Measurements from ENCODE around the gene GH2.
"Not testable (repeated sequence)": the region's sequence is repeated elsewhere in the genome, so short reads cannot be mapped to it uniquely, and the experiment has no call there.

Gene GH2

DNA sequence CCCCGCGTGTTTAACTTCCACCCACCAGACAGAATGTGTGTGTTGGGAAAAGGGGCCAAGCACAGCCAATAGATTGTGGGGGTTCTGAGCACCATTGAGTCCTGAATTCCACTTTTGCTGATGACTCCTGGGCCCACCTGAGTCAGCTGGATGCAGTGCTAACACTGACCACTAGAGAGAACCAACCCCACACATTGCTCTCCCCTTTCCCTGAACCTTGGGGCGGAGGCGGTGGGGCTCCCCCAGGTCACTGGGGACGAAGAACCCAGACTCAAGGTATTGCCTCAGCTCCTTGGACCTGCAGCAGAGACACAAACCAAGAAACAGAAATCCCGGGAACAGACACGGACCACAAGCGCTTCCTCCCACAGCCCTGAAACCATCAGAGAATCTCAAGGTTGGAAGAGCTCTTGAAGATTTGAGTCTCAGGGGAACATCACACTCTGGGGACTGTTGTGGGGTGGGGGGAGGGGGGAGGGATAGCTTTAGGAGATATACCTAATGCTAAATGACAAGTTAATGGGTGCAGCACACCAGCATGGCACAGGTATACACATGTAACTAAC is 7.6 kb downstream of the GH2 start:
- DNase-seq (ENCODE audit: low read depth, low spot score) = not testable (repeated sequence)

DNA sequence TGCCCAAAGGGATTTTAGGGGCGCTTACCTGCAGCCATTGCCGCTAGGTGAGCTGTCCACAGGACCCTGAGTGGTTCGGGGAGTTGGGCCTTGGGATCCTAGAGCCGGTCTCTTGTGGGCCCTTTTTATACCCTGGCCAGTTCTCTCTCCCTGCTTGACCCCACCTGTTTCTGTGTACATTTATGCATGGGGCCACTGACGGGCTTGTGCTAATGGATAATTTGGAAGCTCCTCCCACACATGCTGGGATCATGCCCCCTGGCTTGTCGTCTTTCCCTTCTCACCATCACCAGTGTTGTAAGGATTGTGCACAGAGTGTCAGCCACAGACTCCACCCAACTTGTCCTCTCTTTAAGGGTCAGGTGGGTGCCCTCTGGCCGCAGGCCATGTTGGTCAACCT is 8.2 kb downstream of the GH2 start, which contains the start of gene CSH2:
CSH2 (minus strand) TSS at position 101 of the 400 bp plus-strand sequence; CDS start at position 38, 63 bp downstream.
- not testable (repeated sequence) for DNase-seq (ENCODE audit: low read depth, low spot score)

DNA sequence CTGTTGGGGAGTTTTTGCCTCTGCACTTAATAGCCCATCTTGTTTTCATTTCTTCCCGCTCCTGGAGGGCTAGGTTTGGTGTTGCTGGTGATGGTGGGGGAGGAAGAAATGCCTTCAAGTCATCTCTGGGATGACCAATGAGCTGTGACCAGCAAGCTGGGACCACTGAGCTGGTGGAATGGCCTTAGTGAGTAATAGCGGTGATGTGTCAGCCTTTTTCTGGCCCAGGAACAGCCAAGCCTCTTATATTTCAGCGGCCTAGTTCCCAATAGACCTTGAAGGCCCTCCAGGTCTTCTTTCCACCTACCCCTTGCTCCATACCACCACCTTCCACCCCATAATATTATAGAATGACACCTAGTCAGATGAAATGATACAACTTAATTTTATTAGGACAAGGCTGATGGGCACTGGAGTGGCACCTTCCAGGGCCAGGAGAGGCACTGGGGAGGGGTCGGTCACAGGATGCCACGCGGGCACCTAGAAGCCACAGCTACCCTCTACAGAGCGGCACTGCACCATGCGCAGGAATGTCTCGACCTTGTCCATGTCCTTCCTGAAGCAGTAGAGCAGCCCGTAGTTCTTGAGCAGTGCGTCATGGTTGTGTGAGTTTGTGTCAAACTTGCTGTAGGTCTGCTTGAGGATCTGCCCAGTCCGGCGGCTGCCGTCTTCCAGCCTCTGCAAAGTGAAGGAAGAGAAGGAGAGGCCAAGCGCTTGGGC is 9.9 kb downstream of the GH2 start:
- not testable (repeated sequence) for DNase-seq (ENCODE audit: low read depth, low spot score)

DNA sequence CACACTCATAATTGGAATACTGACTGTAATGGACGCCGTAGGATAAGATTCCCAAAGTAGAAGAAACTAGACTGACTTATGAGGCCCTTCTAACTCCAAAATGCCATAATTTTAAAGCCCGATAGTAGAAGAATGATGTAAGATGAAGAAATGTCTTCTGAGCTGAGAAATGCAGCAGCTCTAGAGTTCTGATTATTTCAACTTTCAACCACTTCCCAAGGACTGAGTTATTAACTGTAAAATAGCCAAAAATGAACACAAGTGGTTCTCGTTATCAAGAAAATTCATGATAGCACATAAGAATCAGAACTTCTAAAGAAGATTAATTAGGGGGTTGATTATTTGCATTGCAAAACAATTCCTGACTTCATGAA is 11.5 kb downstream of the GH2 start:
- DNase-seq (ENCODE audit: low read depth, low spot score) = not testable (repeated sequence)

DNA sequence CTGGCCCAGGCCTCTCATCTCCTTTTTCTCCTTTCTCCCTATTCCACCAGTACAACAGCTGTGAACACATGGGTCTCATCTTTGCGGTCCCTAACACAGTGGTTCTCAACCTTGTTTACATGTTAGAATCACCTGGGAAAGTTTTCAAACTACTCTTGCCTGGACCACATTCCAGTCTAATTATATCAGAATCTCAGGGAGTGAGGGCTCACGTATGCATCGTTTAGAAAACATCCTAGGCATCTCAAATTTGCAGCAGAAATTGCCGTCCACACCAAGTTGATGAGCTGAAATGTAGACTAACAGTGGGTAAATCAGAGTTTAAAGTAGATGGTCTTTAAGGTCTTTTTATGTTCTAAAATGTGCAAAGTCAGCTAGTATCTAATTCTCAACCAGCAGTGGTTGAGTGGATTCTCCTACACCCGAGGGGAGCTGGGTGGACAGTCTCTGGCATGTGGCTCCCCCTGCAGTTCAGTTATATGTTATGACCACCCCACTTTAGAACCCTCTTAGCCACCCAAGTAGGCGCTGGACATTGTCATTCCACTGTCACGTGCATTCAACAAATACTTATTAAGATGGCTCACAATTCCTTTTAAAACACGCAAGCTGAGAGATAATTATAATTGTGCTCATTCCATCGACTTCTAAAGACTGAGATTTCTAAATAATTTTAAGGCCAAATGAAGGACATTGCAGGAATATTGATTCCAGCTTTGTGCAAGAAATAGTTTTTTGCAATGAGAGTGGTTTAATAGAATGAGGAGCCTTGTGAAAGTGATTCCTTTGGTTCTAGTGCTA is 12.1 kb downstream of the GH2 start:
- not testable (repeated sequence) for DNase-seq (ENCODE audit: low read depth, low spot score)

DNA sequence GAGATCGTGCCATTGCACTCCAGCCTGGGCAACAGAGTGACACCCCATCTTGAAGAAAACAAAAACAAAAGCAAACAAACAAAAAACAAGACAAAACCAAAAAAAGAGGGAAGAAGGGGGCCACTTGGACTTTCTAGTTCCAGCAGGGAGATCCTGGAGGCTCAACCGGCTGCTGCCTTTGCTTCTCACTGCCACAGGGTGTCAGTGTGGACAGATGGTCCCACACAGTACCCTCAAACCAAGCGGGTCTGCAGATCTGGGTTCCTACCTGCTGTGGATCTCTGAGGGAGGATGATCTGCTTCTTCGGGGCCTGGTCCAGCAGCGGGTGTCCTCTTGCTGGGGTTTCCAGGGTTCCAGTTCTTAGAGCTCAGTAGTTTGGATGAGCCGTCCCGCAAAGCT is 15.1 kb downstream of the GH2 start:
- DNase-seq (ENCODE audit: low read depth, low spot score) = not testable (repeated sequence)

DNA sequence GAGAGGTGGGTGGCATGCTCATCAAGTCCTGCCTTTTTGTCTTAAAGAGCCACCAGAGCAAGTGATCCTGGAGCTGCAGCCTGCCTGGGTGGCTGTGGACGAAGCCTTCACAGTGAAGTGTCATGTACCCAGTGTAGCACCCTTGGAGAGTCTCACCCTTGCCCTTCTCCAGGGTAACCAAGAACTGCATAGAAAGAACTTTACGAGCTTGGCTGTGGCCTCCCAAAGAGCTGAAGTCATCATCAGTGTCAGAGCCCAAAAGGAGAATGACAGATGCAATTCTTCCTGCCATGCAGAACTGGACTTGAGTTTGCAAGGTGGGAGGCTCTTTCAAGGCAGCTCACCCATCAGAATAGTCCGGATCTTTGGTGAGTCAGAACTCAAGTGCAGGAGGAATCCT is 22.5 kb downstream of the GH2 start:
- DNase-seq (ENCODE audit: low read depth, low spot score) = no peak

DNA sequence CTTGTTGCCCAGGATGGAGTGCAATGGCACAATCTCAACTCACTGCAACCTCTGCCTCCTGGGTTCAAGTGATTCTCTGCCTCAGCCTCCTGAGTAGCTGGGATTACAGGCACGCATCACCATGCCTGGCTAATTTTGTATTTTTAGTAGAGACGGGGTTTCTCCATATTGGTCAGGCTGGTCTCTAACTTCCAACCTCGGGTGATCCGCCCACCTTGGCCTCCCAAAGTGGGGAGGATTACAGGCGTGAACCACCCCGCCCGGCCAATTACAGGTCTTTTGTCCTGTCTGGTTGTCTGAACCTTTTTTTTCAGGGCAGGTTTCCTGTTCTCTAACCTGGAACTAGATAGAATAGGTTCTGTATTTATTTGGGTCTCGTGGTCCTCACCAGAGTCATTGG is 25.3 kb downstream of the GH2 start:
- DNase-seq (ENCODE audit: low read depth, low spot score) = not testable (repeated sequence)

DNA sequence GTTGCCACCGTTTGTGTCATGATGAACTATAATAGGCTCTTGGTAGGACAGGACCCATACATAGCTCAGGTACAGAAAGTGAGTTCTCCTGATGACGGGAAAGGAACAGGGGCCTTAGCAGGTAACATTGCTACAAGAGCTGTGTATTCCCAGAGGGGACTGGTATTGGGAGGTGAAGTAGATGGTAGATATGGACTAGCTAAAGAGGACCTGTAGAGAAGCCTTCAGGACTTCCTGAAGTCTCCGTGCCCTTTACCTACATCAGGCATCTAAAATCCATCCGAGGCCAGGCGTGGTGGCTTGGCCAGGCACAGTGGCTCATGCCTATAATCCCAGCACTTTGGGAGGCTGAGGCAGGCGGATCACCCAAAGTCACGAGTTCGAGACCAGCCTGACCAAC is 26.6 kb downstream of the GH2 start:
- DNase-seq (ENCODE audit: low read depth, low spot score) = no peak

DNA sequence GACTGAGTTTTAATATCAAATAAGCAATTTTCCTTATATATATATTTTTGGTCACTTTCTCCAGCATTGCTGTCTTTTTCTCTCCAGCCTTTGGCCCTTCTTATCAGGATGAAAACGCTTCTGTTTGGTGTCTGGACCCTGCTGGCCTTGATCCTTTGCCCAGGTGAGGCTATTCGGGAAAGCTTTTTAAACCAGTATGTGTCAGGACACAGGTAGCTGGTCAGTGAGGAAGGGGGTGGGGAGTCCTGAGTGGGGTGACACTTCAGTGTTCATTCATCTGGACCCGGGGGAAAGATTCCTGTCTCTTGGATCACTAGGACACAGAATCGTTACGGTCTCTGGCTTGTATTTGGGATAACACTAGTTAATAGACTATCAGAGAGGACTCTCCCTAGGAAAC is 27.0 kb downstream of the GH2 start:
- no peak for DNase-seq (ENCODE audit: low read depth, low spot score)

DNA sequence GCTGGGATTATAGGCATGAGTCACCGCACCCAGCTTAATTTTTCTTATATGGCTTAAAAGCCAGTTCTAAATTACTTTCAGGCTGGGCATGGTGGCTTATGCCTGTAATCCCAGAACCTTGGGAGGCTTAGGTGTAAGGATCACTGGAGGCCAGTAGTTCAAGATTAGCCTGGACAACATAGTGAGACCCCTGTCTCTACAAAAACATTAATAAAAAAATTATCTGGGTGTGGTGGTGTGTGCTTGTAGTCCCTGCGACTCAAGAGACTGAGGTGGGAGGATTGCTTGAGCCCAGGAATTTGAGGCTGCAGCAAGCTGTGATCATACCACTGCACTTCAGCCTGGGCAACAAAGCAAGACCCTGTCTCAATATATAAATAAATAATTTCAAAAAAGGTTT is 28.5 kb downstream of the GH2 start:
- no peak for DNase-seq (ENCODE audit: low read depth, low spot score)

DNA sequence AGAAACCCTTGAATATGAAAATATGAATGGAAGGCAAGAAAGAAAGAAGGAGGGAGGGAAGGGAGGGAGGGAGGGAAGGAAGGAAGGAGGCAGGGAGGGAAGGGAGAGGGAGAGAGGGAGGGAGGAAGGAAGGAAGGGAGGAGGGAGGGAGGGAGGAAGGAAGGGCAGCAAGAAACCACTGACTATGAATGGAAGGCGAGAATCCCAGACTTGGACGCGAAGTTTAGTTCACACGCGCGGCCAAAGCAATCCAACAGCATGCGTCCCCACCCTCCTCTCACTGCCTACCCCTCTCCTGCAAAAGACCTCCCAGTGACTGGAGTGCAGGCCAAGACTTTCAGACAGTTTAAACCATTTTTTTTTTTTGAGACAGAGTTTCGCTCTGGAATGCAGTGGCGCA is 31.3 kb downstream of the GH2 start:
- no peak for DNase-seq (ENCODE audit: low read depth, low spot score)

DNA sequence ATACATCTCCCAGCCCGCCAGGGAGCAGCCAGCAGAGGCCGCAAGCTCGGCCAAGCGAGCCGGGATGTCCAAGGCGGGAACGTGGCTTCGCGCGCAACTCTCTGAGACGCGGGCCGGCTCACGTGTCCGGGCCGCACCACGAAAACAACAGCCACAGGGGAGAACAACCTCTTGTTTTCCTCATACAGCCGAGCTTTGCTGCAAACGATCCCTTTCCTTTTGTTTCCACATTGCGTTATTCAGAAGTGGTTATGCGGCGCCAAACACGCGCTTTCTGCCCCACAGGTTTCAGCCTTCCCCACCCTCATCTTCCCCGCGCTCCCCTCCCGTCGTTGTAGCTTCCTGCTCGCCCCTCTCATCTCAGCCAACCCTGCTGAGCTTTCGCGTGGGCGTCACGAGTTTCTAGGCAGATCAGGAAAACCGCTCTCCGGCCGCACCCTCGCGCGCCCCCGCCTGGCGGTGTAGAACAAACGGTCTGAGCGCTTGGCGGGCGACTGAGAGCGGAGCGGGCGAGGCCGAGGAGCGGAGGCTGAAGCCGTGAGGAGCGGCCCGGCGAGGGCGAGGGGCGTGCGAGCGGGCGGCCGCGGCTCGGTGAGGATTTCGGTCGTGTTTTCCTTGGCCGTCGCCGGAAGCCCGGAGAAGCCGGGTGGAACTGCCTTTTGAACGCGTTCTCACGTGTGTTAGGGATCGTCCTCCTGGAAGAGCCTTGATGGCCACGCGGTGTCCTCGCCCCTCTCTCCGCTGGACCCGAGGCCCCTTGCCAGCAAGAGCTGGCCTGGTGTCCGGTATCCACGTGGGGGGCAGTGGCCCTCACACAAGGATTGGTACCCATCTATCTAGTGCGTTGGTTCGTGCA is 32.7 kb downstream of the GH2 start:
- peak; percentile 67 for DNase-seq (ENCODE audit: low read depth, low spot score)

DNA sequence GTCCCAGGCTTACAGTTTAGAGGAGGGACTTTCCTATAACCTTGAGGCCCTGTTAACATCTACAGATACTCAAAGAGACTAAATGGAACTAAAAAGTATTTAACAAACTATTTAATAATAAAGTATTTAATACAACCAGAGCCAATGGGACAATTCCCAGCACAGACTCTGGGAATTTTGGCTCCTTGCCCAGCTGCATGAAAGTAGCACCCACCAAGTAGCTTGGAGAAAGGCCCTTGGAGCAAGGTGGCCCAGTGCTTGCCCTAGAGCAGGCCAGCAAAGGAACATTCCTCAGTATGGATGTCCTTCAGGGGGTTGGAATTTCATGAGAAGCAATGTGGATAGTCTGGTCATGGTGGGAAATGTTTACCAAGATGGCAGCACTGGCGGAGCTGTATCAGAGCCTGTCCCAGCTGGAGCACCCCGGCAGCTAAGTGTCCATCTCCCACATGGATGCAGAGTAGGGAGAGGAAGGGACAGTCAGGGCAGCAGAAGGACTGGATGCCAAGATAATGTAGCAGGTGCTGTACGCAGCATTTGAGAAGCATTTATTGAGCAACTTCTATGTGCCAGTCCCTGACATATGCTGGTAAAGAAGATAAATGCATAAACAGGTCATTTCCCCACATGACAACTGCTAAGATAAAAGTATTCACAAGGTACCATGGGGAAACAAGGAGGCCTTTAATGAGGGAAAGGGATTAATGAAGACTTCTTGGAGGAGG is 34.1 kb downstream of the GH2 start:
- no peak for DNase-seq (ENCODE audit: low read depth, low spot score)

DNA sequence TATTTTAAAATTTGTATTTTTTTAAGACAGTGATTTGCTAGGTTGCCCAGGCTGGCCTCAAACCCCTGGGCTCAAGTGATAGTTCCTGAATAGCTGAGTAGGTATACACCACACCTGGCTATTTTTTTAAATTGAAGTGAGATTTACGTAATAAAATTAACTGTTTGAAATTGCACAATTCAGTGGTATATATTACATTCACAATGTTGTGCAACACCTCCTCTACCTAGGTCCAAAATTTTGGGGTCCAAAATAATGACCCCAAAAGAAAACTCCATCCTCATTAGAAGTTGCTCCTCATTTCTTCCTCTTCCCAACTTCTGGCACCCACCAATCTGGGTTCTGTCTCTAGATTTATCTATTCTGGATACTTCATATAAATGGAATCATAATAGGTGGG is 36.2 kb downstream of the GH2 start:
- no peak for DNase-seq (ENCODE audit: low read depth, low spot score)

DNA sequence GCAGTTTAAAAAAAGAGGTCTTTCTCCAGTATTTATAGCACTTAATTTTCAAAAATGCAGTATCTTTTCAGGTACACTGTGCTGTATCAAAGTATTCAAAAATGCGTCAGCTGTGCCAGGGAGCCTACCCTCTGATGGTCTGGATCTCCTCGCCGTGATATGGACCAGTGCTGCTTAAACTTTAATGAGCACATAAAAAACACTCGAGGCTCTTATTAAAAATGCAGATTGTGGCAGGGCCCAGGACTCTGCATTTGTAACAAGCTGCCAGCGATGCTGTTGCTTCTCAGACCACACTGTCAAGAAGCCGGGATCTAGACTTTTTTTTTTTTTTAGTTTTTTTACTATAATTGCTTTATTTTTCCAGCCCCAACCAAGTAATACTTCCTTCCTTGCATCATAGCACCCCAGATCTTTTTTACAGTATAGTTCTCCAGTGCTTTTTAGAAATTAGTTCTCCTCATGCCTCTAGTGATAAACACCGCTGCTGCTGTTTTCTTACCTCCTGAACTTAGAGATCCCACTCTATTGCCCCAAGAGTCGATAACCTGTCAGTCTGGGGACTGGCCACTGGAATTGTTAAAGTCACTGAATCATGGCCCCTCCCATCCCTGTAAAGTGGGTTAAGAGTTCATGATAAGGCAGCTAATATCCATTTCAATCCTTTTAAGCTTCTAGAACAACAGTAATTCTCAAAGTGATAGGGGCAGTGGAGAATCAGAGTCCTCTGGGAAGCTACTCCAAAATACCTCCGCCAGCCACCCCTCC is 37.6 kb downstream of the GH2 start:
- DNase-seq (ENCODE audit: low read depth, low spot score) = no peak

DNA sequence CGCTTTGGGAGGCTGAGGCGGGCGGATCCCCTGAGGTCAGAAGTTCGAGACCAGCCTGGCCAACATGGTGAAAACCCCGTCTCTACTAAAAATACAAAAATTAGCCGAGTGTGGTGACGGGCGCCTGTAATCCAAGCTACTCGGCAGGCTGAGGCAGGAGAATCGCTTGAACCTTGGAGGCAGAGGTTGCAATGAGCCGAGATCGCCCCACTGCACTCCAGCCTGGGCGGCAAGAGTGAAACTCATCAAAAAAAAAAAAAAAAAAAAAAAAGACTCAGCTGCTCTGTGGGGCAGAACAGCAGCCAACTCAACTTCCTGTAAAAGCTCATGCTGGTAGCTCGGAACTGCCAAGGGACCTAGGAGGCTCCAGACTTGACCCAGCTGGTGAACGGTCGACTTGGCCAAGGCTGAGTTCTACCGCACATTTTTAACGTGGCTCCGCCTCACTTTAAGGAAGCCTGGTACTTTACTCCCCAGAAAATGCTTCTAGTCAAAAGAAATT is 38.3 kb downstream of the GH2 start:
- DNase-seq (ENCODE audit: low read depth, low spot score) = not testable (repeated sequence)

DNA sequence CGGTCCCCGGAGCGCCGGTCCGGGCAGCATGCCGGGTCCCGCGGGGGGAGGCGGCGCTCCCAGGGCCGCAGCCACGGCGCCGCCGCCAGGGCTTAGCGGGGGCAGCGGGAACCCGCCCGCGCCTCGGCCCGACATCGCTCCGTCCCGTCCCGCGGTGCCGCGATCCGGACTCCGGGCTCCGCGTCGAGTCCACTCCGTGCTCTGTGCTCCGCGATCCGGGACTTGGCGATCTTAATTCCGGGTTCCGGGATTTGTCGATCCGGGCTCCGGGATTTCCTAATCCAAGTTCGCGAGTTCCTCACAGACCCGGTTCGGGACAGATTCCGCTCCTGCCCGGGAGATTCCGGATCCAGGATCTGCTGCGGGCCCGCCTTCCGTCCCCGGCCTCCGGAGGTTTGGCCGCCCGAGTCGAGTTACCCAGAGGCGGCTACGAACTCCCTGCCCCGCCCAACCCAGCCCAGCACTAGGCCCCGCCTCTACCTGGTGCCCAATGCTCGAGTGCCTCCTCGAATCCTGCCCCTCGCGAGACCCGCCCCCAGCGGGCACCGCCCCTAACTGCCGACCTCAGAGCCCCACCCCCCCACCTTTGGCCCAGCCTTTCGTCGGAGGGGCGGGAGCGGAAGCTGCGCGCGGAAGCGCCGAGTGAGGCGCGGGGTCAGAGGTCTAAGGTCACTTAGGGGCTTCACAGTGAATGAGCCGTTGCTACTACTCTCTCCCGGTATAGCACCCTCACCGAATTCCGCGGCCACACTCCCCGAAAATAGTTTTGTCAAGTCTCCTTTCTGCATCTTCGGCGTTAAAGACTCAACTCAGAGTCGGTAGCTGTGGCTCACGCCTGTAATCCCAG is 39.0 kb downstream of the GH2 start, which contains the start of gene SMARCD2:
SMARCD2 (minus strand) TSS at position 146 of the 847 bp plus-strand sequence; CDS start at position 135, 11 bp downstream.
- peak; percentile 97 for DNase-seq (ENCODE audit: low read depth, low spot score)

DNA sequence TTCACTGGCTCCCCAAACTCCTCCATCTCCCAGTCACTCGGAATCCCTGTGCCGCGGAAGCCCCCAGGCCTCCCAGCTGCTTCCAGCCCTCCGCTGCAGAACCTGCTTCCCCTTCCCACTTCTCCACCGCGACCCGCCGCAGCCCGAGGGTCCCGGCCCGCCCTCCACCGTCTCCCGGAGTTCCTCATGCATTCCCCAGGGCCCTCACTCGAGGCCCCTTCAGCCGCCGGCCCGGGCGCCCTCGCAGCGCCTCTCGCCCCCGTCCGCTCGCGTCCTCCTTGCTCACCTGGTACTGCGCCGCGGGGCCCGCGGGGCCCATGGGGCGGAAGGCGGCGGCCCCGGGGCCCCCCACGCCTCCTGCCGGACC is 39.6 kb downstream of the GH2 start:
- DNase-seq (ENCODE audit: low read depth, low spot score) = no peak
